Measurements from ENCODE around the gene RAB5IF.
A peak's percentile ranks its signal among the peaks of the same experiment; 100 is the strongest.
"Not testable (repeated sequence)": the region's sequence is repeated elsewhere in the genome, so short reads cannot be mapped to it uniquely, and the experiment has no call there.

The RAB5IF gene

DNA sequence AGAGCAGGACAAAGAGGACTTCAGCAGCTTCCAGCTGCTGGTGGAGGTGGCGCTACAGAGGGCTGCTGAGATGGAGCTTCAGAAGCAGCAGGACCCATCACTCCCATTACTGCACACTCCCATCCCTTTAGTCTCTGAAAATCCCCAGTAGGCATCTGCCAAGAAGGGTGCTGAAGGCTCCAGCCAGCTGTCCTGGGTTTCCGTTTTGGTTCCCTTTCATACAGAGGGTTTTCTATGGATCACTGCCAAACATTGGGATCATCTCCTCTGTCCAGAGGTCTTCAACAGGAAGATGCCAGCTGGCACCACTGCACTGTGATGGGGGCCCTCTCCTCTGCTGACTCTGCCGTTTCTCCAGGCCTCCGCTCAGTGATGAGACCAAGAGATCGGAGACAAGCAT, 14.3 kb upstream of the RAB5IF start:
- no peak for TF ChIP-seq POLR2A (IDR thresholded peaks at IDR 0.05; ENCODE audit: low read depth, low read length)
- DNase-seq (ENCODE audit: insufficient read length) (no peak), FAIRE-seq (no peak)

DNA sequence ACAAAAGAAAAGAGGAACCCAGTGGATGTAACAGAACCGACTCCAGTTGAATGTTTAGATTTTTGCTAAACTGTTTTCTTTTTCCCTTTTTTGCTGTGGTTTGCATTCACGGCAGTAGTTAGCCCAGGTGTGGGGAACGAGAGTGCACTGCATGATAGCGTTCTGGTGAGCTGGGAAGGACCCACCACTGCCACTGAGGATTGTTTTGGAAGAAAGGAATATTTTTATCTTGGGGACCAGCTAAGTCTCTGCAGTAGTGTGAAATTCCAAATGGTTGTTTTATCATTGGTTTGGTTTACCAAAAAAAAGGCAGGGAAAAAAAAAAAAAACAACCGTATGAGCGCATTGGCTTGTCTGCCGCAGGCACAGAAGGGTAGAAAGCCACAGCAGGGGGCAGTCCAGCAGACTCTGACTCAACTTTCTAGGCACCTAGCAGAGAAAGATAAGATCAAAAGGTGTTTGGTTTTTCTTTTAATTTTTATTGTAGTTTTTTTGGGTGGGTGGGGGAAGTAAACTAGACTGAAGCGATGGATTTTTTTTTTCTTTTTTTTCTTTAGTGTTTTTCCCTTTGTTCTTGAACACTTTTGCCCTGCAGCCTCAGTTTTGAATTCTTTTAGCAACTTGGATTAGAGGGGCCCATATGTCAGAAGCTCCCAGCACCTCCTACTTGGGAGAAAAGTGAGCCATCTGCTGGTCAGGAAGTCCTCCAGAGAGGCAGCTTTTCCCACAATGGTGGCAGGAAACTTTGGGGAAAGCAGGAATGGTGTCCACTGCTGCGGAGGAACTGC, 13.5 kb upstream of the RAB5IF start:
- FAIRE-seq (no peak), DNase-seq (ENCODE audit: insufficient read length) (no peak)
- TF ChIP-seq POLR2AphosphoS5 (IDR thresholded peaks at IDR 0.05; ENCODE audit: low read depth, low read length) (no peak), TAF1 (IDR thresholded peaks at IDR 0.05; ENCODE audit: borderline replicate concordance, low read depth, low read length) (no peak), POLR2A (IDR thresholded peaks at IDR 0.05; ENCODE audit: low read depth, low read length) (no peak)

DNA sequence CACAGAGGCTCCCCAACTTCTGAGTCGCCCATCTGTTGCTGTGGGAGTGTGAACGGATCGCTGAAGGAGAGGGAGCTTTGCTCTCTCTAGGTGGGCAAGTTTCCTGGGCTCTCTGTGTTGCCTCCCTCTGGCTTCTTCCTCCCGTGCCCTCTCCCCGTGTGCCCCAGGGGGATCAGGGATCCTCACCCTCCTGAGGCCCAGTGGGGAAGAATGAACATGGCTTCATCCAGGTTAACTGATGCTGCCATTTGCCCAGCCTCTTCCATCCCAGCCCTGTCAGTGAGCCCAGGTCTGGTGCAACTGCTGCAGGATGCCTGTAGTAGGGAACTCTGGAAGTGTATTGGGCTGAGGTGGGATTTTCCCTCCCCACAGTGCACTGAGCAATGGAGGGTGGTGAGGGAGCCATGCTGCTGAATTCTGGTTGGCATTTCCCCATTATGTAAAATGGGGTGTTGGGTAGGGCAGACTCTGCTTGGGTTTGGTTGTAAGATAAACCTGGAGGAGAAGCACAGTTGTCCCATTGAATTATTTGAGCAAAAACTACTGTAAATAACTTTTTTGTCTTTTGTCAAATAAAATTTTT, 12.1 kb upstream of the RAB5IF start:
- DNase-seq (ENCODE audit: insufficient read length) (no peak), FAIRE-seq (no peak)
- no peak for TF ChIP-seq TAF1 (IDR thresholded peaks at IDR 0.05; ENCODE audit: borderline replicate concordance, low read depth, low read length)
- TF ChIP-seq POLR2AphosphoS5 (IDR thresholded peaks at IDR 0.05; ENCODE audit: low read depth, low read length), result no peak; the same call in 1 of the 2 replicates
- no peak for TF ChIP-seq POLR2A (IDR thresholded peaks at IDR 0.05; ENCODE audit: low read depth, low read length)

DNA sequence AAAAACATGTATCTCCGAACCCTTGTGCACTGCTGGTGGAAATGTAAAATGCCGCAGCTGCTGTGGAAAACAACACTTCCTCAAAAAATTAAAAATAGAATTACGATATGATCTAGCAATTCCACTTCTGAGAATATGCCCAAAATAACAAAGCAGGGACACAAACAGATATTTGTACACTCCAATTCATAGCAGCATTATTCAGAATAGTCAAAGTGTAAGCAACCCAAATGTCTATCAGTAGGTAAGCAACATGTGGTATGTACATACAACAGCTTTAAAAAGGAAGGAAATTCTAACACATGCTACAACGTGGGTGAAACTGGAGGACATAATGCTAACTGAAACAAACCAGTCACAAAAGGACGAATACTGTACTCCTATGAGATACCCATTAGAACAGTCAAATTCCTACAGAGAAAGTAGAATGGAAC, 5.7 kb upstream of the RAB5IF start:
- FAIRE-seq, result peak; percentile 80
- DNase-seq (ENCODE audit: insufficient read length), result no peak
- TF ChIP-seq TAF1 (IDR thresholded peaks at IDR 0.05; ENCODE audit: borderline replicate concordance, low read depth, low read length) (no peak), POLR2AphosphoS5 (IDR thresholded peaks at IDR 0.05; ENCODE audit: low read depth, low read length) (no peak), POLR2A (IDR thresholded peaks at IDR 0.05; ENCODE audit: low read depth, low read length) (no peak)

DNA sequence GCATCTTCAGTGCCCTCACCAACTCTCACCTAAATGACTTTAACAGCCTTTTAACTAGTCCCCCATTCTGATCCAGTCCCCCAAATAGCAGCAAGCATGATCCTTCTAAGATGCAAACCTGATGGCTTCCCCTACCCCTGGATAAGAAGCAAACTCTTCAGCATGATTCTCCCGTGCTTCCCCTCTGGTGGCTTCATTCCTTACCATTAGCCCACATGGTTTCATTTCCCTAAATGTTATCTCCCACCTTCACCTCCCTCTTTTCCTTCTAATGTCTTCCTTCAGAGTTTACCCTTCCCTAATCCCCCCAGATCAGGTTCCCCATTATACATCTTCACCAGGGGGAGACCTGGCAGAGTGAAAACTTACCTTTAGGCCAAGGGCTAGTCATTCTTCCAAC, 4.0 kb upstream of the RAB5IF start:
- no peak for DNase-seq (ENCODE audit: insufficient read length)
- TF ChIP-seq TAF1 (IDR thresholded peaks at IDR 0.05; ENCODE audit: borderline replicate concordance, low read depth, low read length) (no peak), POLR2A (IDR thresholded peaks at IDR 0.05; ENCODE audit: low read depth, low read length) (no peak), POLR2AphosphoS5 (IDR thresholded peaks at IDR 0.05; ENCODE audit: low read depth, low read length) (no peak)
- no peak for FAIRE-seq

DNA sequence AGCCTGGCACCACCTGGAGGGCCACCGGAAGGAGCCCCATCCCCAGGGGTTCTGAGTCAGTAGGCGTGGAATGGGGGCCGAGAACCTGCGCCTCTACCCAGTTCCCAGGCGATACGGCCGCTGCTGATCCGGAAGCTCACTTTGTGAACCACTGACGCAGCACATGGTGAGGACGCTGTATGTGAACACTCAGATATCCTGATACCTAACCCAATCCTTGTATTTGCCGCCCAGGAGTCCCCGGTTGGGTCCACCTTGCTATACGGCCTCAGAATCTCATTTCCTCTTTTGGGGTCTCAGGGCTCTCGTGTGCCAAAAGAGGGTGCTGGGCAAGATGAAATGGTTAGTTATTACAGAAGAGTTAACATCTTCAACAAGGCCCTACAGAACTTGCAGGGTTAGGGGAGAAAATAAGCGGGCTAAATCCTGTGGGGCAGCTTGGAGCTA, 604 bp upstream of the RAB5IF start:
- peak; percentile 49 for DNase-seq (ENCODE audit: insufficient read length)
- FAIRE-seq, result no peak
- no peak; the same call in 1 of the 2 replicates for TF ChIP-seq TAF1 (IDR thresholded peaks at IDR 0.05; ENCODE audit: borderline replicate concordance, low read depth, low read length)
- TF ChIP-seq POLR2AphosphoS5 (IDR thresholded peaks at IDR 0.05; ENCODE audit: low read depth, low read length), result peak; percentile 69
- TF ChIP-seq POLR2A (IDR thresholded peaks at IDR 0.05; ENCODE audit: low read depth, low read length), result peak; percentile 57; the same call in 1 of the 2 replicates

DNA sequence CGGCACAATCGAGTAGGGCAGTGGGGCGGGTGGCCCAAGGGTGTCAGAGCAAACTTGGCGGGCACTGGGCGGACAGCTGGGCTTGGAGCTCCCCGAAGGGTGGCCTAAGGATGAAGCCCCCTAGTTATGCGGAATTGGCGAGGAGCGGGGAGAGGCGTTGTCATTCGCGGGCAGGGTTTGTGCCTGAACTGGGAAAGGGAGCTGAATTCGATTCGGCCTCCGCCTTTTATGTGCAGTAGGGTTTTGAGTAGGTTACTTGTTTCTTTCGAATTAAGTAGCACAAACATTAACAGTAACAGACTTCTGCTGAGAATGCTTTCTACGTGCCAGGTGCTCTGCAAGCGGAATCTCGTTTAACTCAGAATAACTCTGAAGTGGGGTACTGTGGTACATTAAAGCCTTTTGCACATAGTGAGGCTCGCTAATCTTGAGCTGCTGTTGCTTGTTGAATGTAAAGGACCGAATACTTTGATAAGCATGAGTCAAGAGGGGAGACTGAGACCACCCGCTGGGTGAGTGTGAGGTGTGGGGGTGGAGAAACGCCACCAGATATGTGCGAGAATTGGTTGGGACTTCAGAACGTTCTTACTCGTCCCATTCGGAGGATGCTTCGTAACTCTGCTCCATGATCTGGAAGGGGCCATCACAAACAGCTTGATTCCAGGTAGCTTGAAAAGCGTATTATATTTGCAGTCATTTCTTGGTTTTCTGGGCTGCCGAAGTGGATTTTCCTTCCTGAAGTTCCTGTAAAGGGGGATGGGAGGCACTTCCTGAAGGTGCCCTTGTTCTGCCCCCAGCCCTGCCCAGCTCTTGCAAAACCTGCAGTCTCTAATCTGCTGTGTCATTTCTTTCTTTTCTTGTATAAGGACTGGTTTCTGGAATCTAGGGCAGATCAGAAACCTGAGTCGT, 833 bp downstream of the RAB5IF start:
- TF ChIP-seq POLR2A (IDR thresholded peaks at IDR 0.05; ENCODE audit: low read depth, low read length) (no peak), TAF1 (IDR thresholded peaks at IDR 0.05; ENCODE audit: borderline replicate concordance, low read depth, low read length) (peak; percentile 1; the same call in 1 of the 2 replicates)
- no peak for DNase-seq (ENCODE audit: insufficient read length)
- FAIRE-seq, result no peak

DNA sequence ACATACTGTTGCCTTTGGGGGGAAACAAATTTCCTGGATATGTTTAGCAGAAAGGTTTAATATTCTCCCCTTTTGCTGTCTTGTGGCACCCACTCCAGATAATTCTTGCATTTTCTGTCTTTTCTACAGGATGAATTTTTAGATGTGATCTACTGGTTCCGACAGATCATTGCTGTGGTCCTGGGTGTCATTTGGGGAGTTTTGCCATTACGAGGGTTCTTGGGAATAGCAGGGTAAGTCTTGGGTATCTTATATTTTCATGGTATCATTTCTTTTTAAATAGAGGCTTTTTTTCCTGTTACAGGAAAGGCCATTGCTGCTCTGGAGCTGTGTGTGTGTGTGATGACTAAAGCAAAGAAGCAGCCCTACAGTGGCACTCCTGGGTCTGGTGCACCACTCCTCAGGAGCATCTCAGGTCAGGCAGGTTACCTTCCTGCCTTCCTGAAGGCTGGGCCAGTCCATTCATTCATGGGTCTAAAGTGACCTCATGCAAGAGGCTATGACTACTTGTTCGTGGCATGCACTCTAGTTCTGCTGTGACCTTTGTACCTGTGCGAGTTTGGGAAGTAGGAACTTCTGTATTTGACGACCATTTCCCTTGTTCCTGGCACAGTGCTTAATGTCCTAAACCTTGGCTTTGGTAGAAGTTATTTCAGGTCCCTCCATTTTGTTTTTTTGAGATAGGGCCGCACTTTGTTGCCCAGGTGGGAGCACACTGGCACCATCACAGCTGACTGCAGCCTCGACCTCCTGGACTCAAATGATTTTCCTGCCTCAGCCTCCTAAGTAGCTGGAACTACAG, 2.2 kb downstream of the RAB5IF start:
- DNase-seq (ENCODE audit: insufficient read length), result no peak
- no peak for TF ChIP-seq TAF1 (IDR thresholded peaks at IDR 0.05; ENCODE audit: borderline replicate concordance, low read depth, low read length)
- no peak for TF ChIP-seq POLR2A (IDR thresholded peaks at IDR 0.05; ENCODE audit: low read depth, low read length)
- no peak for TF ChIP-seq POLR2AphosphoS5 (IDR thresholded peaks at IDR 0.05; ENCODE audit: low read depth, low read length)
- FAIRE-seq, result no peak

DNA sequence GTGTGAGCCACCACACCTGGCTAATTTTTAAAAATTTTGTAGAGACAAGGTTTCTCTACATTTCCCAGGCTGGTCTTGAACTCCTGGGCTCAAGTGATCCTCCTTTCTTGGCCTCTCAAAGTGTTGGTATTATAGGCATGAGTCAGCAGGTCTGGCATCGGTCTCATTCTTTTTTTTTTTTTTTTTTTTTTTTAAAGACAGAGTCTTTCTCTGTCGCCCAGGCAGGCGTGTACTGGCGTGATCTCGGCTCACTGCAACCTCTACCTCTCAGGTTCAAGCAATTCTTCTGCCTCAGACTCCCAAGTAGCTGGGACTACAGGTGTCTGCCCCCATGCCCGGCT, 2.8 kb downstream of the RAB5IF start:
- FAIRE-seq; DNase-seq (ENCODE audit: insufficient read length): not testable (repeated sequence)

DNA sequence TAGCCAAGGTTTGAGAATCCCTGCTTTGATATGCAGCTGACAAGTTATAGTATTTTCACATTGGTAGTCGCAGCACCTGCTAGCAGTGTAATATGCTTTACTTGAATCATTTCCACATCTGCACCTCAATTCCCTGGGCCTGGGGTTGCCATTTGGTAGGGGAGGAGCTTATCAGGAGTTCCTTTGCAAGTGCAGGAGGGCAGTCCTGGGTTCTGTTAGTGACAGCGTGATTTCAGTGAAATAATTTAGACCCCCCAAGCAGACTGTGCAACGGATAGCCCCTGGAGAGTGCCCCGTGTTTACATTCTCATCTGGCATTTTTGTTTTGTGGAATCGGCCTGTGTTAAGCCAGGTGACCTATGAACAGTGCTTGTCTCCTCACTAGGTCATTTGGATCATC, 6.0 kb downstream of the RAB5IF start:
- TF ChIP-seq TAF1 (IDR thresholded peaks at IDR 0.05; ENCODE audit: borderline replicate concordance, low read depth, low read length) (no peak), POLR2A (IDR thresholded peaks at IDR 0.05; ENCODE audit: low read depth, low read length) (no peak), POLR2AphosphoS5 (IDR thresholded peaks at IDR 0.05; ENCODE audit: low read depth, low read length) (no peak)
- no peak for FAIRE-seq
- no peak for DNase-seq (ENCODE audit: insufficient read length)

DNA sequence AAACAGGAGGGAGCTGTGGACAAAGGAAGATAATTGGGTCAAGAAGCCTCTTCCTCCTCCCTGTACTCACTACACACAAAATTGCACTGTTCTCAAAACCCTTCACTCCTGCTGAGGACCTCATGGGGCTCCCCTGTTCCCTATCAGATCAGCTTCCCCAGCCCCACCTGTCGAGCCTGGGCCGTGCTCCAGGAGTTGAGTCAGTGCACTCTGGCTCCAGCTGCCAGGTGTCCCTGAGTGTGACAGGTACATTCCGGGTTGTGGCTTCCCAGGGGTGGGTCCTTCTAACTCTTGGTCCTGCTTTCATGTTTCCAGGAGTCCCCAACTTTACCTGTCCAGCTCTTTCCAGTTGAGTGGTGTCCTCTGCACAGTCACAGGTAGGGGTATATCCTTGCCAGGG, 8.4 kb downstream of the RAB5IF start:
- DNase-seq (ENCODE audit: insufficient read length) (no peak), FAIRE-seq (no peak)
- TF ChIP-seq POLR2A (IDR thresholded peaks at IDR 0.05; ENCODE audit: low read depth, low read length) (peak; percentile 38; the same call in 1 of the 2 replicates), TAF1 (IDR thresholded peaks at IDR 0.05; ENCODE audit: borderline replicate concordance, low read depth, low read length) (no peak)

All from GM12892 (cell line).